Measurements from ENCODE around the gene HS3ST4. TPM values are rescaled to one million over a fixed set of nuclear protein-coding genes. Genes with fewer than 3 reads are reported as not detected.

The HS3ST4 gene
- total RNA-seq, 1 donor from 2014 or later, result 1.1 TPM

- TF ChIP-seq CTCF (IDR thresholded peaks at IDR 0.05; ENCODE audit: partially characterized antibody, unreplicated experiment), result no peak
- no peak overlapping the region for H3K4me3 Mint-ChIP-seq (ENCODE audit: unreplicated experiment)
- no peaks in the 10 kb centered on the region for H3K4me1 Mint-ChIP-seq (ENCODE audit: low read depth, unreplicated experiment)
- no peak for DNase-seq
- no peaks in the 10 kb centered on the region for H3K27me3 Mint-ChIP-seq (ENCODE audit: unreplicated experiment)
- H3K27ac Mint-ChIP-seq (ENCODE audit: unreplicated experiment), result no peak overlapping the region
- no peaks in the 10 kb centered on the region for H3K9me3 Mint-ChIP-seq (ENCODE audit: unreplicated experiment)
- H3K36me3 Mint-ChIP-seq (ENCODE audit: unreplicated experiment), result no peaks in the 10 kb centered on the region
Observed at GRCh38 chr16:25729188-25729915, 37.6 kb downstream of the HS3ST4 start.

GRCh38 chr16:25730396-25730795, 38.6 kb downstream of the HS3ST4 start:
- no peak overlapping the region for H3K27ac Mint-ChIP-seq (ENCODE audit: unreplicated experiment)
- no peak for TF ChIP-seq CTCF (IDR thresholded peaks at IDR 0.05; ENCODE audit: partially characterized antibody, unreplicated experiment)
- H3K27me3 Mint-ChIP-seq (ENCODE audit: unreplicated experiment), result no peaks in the 10 kb centered on the region
- no peaks in the 10 kb centered on the region for H3K9me3 Mint-ChIP-seq (ENCODE audit: unreplicated experiment)
- H3K4me1 Mint-ChIP-seq (ENCODE audit: low read depth, unreplicated experiment), result no peaks in the 10 kb centered on the region
- no peak overlapping the region for H3K4me3 Mint-ChIP-seq (ENCODE audit: unreplicated experiment)
- no peaks in the 10 kb centered on the region for H3K36me3 Mint-ChIP-seq (ENCODE audit: unreplicated experiment)
- no peak for DNase-seq

DNA sequence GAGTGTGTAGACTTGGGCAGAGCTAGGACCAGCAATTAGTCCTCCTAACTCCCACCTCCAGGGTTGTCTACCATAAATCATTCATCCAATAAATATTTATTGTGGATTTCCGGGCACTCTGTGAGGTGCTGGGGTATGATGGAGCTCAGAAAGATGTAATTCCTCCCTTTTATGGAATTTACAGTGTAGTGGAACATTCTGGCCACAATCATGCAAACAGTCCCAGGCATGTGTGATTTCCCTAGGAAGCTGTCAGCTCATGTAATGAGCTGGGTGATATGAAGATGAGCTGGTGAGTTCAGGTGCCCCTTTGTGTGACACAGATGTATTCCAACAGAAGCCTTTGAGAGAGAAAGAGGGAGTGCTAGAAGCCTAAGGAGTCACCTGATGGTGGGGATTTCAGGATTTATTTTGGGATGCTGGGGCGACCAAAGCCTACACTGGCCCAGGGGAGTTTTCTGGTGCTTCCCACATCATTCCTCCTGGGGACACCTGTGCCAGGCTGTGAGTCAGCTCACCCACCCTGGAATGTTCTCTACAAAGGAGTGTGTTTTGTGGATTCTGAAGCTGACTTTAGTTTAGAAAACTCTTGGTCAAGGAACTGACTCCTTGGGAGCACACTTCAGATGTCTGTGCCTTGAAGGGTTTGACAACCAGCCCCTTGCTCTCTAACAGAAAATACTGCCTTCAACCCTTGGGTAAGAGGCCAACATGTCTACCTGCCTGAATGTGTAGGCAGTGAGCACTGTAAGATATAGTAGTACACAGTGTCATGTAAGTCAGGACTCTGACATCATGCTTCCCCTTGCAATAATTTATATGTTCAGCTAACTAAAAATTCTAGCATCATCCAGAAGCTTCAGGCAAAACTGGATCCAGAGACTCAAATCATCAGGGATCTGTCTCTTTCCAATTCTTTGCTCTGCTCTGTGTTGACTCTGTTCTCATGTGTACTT, 42.9 kb downstream of the HS3ST4 start:
- Mint-ChIP-seq H3K27ac (ENCODE audit: unreplicated experiment) (no peak overlapping the region), H3K36me3 (ENCODE audit: unreplicated experiment) (no peaks in the 10 kb centered on the region), H3K9me3 (ENCODE audit: unreplicated experiment) (no peaks in the 10 kb centered on the region), H3K4me1 (ENCODE audit: low read depth, unreplicated experiment) (no peaks in the 10 kb centered on the region), H3K27me3 (ENCODE audit: unreplicated experiment) (peaks cover 2% of the 10 kb centered on the region), H3K4me3 (ENCODE audit: unreplicated experiment) (no peak overlapping the region)
- TF ChIP-seq CTCF (IDR thresholded peaks at IDR 0.05; ENCODE audit: partially characterized antibody, unreplicated experiment), result no peak
- no peak for DNase-seq

DNA sequence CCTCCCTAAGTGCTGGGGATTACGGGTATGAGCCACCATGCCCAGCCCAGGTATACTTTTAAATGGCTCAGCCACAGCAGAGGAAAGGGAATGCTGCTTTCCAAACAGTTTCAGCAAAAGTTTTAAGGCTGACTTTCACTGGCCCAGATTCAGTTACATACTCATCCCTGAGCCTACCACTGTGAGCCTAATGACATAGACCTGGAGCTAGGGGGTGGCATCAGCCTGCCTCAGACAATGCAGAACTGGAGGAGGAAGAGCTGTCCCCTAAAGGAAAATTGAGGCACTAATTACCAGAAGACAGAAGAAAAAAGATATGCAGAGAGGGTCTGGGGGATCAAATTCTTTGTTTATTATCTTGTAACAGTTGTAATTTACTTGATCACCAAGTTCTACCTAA, 43.9 kb downstream of the HS3ST4 start:
- no peaks in the 10 kb centered on the region for H3K36me3 Mint-ChIP-seq (ENCODE audit: unreplicated experiment)
- H3K4me1 Mint-ChIP-seq (ENCODE audit: low read depth, unreplicated experiment), result no peaks in the 10 kb centered on the region
- H3K27ac Mint-ChIP-seq (ENCODE audit: unreplicated experiment), result no peak overlapping the region
- H3K4me3 Mint-ChIP-seq (ENCODE audit: unreplicated experiment), result no peak overlapping the region
- H3K27me3 Mint-ChIP-seq (ENCODE audit: unreplicated experiment), result peaks cover 2% of the 10 kb centered on the region
- no peaks in the 10 kb centered on the region for H3K9me3 Mint-ChIP-seq (ENCODE audit: unreplicated experiment)
- TF ChIP-seq CTCF (IDR thresholded peaks at IDR 0.05; ENCODE audit: partially characterized antibody, unreplicated experiment), result no peak
- no peak for DNase-seq

All from glutamatergic neuron (in vitro differentiated cells).